Mammary epithelial cell (primary cell): ENCODE results near the gene YLPM1.

Experiments used
- EZH2 ChIP-seq: IDR thresholded peaks from 2 replicates; pipeline ENCODE4 v1.6.1; 2012; ENCODE audit warnings: low read length, inconsistent platforms, borderline replicate concordance
- TF ChIP-seq, protein P1 (sequence below), 2 donors: IDR thresholded peaks in 1 of 2; conservative IDR thresholded peaks in 1 of 2; 2 replicates each; pipeline ENCODE4 v1.5.1; 2011 to 2012; ENCODE audit warnings: inconsistent platforms in 2 of 2, low read length in 2 of 2, mild to moderate bottlenecking in 2 of 2, control low read depth in 1 of 2, low read depth in 1 of 2; ENCODE audit not compliant: insufficient read depth in 1 of 2; ENCODE audit errors: extremely low read depth in 1 of 2

DNA sequence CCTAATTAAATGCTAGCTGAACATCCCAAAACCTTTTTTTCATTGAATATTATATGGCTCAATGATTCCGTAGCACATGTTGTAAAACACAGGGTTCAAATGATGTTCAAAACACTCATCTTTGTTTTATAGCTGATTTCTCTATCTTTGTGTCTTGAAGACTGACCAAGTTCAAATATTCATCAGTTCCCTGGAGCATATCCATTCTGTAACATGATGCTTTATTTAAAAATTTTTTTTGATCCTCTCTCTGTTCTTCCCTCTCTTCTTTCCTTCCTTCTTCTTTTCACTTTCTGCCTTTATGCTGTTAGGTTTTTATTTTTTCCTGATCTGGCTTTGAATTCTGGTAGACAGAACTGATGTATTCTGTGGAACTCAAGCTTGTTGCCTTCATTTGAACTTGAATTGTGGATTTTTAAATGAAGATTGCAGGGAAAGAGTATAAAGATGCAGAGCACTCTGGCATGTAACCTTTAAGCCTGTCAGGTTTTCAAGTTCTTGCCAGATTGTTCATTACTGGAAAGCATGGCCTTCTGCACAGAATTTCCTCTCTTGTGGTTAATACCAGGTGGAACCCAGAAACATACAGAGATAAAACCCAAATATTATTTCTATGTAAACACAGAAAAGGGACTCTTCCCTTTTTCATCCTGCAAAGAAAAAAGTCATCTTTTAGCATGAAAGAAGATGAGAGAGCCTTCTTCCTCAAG is 73.3 kb downstream of the YLPM1 start:
- TF ChIP-seq, protein P1, sequence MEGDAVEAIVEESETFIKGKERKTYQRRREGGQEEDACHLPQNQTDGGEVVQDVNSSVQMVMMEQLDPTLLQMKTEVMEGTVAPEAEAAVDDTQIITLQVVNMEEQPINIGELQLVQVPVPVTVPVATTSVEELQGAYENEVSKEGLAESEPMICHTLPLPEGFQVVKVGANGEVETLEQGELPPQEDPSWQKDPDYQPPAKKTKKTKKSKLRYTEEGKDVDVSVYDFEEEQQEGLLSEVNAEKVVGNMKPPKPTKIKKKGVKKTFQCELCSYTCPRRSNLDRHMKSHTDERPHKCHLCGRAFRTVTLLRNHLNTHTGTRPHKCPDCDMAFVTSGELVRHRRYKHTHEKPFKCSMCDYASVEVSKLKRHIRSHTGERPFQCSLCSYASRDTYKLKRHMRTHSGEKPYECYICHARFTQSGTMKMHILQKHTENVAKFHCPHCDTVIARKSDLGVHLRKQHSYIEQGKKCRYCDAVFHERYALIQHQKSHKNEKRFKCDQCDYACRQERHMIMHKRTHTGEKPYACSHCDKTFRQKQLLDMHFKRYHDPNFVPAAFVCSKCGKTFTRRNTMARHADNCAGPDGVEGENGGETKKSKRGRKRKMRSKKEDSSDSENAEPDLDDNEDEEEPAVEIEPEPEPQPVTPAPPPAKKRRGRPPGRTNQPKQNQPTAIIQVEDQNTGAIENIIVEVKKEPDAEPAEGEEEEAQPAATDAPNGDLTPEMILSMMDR (conservative IDR thresholded peaks at IDR 0.05 in 1 of 2, IDR thresholded peaks at IDR 0.05 in 1 of 2; ENCODE audit: extremely low read depth in 1 of 2, insufficient read depth in 1 of 2, low read depth in 1 of 2, low read length in 2 of 2): no peak
- no peak for TF ChIP-seq EZH2
